A549 (cell line): ENCODE results near the gene HOXB5. TPM values are rescaled to one million over a fixed set of nuclear protein-coding genes. Genes with fewer than 3 reads are reported as not detected.

Experiments used
- ATAC-seq, 2 experiments: fragments of 200-7000 bp in 1 of 2; fragments of >200 bp in 1 of 2; cut with Nextera tagmentation in 1 of 2; cut with Tn5 transposase in 1 of 2; 3 replicates each; pipeline versions ENCODE4 v1.8.0 to v1.9.1; 2018 to 2020; ENCODE audit warnings: mild to moderate bottlenecking in 1 of 2, moderate library complexity in 1 of 2
- CTCF ChIA-PET: fragments of 300-600 bp; sonication (Branson Sonifier 250); formaldehyde crosslinking; extraction: SDS; loops from one replicate; lab custom pipeline; 2021; ENCODE audit warnings: antibody characterized with exemption, inconsistent platforms; lab: Yijun Ruan, JAX
- POLR2A ChIA-PET: fragments of 350-600 bp; formaldehyde crosslinking; extraction: SDS; loops from one replicate; lab custom pipeline; 2021; ENCODE audit warnings: antibody characterized with exemption, inconsistent platforms; lab: Yijun Ruan, JAX
- DNase-seq, 2 experiments: peaks; one replicate each; pipeline versions ENCODE4 v3.0.0 to v3.0.0-alpha.2; 2011 to 2016; ENCODE audit warnings: low read depth in 1 of 2, low spot score in 1 of 2
- FAIRE-seq: peaks from 2 replicates; lab custom pipeline; 2011; peaks lifted over from hg19 to GRCh38; lab: Jason Lieb, UNC
- H3K27ac ChIP-seq, 2 experiments: fragments of >200 bp; sonication (Bioruptor Twin); formaldehyde crosslinking; 3 replicates each; pipeline ENCODE4 v1.5.1; 2016 to 2017
- H3K4me1 ChIP-seq: fragments of >200 bp; sonication (Bioruptor Twin); formaldehyde crosslinking; 3 replicates; pipeline ENCODE4 v1.6.1; 2016
- H3K4me2 ChIP-seq: fragments of >200 bp; sonication (Bioruptor Twin); formaldehyde crosslinking; 3 replicates; pipeline ENCODE4 v1.6.1; 2016
- H3K4me3 ChIP-seq: fragments of >200 bp; sonication (Bioruptor Twin); formaldehyde crosslinking; 3 replicates; pipeline ENCODE4 v1.5.1; 2016
- H3K9me3 ChIP-seq: fragments of >200 bp; sonication (Bioruptor Twin); formaldehyde crosslinking; 3 replicates; pipeline ENCODE4 v1.6.1; 2016
- CBX2 ChIP-seq: fragments of 200-600 bp; sonication (generic); IDR thresholded peaks from 2 replicates; pipeline ENCODE4 v1.6.1; 2016; ENCODE audit warnings: low read depth, mild to moderate bottlenecking, borderline replicate concordance
- CBX8 ChIP-seq: fragments of 200-600 bp; sonication (generic); IDR thresholded peaks from 2 replicates; pipeline ENCODE4 v1.6.1; 2016
- CEBPB ChIP-seq, 2 experiments: fragments of >200 bp in 1 of 2; sonication (Bioruptor Twin) in 1 of 2; formaldehyde crosslinking in 1 of 2; IDR thresholded peaks; 2 replicates each; pipeline ENCODE4 v1.6.1; 2012 to 2016
- EHF ChIP-seq: fragments of 250-450 bp; sonication (Bioruptor Pico); IDR thresholded peaks from 2 replicates; pipeline ENCODE4 v1.5.0; 2020; ENCODE audit warnings: mild to moderate bottlenecking
- EP300 ChIP-seq, 2 experiments: fragments of >200 bp; sonication (Bioruptor Twin); formaldehyde crosslinking; IDR thresholded peaks; 2 replicates in 1 of 2; 3 replicates in 1 of 2; pipeline ENCODE4 v1.6.1; 2016 to 2017
- FOSL2 ChIP-seq, 2 experiments: fragments of 450-650 bp in 1 of 2; fragments of >200 bp in 1 of 2; sonication (Bioruptor Twin) in 1 of 2; formaldehyde crosslinking; IDR thresholded peaks; 2 replicates each; pipeline versions ENCODE4 v1.5.0 to v1.6.1; 2016 to 2020; ENCODE audit warnings: mild to moderate bottlenecking in 1 of 2, moderate library complexity in 1 of 2
- HEYL ChIP-seq: fragments of 250-450 bp; sonication (Bioruptor Pico); IDR thresholded peaks from 2 replicates; pipeline ENCODE4 v1.8.0; 2021; ENCODE audit warnings: mild to moderate bottlenecking, moderate library complexity
- MAZ ChIP-seq: fragments of 150-350 bp; IDR thresholded peaks from 2 replicates; pipeline ENCODE4 v1.6.1; 2014; ENCODE audit warnings: antibody characterized with exemption, low read depth, low read length, borderline replicate concordance
- POLR2A ChIP-seq: IDR thresholded peaks from 2 replicates; pipeline ENCODE4 v1.6.1; 2012; ENCODE audit warnings: mild to moderate bottlenecking, low read length
- RFX5 ChIP-seq: fragments of 450-650 bp; IDR thresholded peaks from 2 replicates; pipeline ENCODE4 v1.7.1; 2014; ENCODE audit warnings: antibody characterized with exemption, mild to moderate bottlenecking, moderate library complexity
- SMC3 ChIP-seq: fragments of >200 bp; sonication (Bioruptor Twin); formaldehyde crosslinking; IDR thresholded peaks from 3 replicates; pipeline ENCODE4 v1.6.1; 2018; ENCODE audit warnings: inconsistent platforms
- SREBF2 ChIP-seq: fragments of 450-650 bp; IDR thresholded peaks from 2 replicates; pipeline ENCODE4 v1.6.1; 2014; ENCODE audit warnings: mild to moderate bottlenecking, moderate library complexity
- ZC3H11A ChIP-seq: fragments of 450-650 bp; IDR thresholded peaks from 2 replicates; pipeline ENCODE4 v1.6.1; 2014; ENCODE audit warnings: antibody characterized with exemption, mild to moderate bottlenecking
- WGBS: methylation state at CpG from one replicate; pipeline ENCODE4 v1.1.6; 2017; ENCODE audit errors: missing lambda C conversion rate; 5-methylcytosine and 5-hydroxymethylcytosine counted together
- polyA plus RNA-seq, 4 experiments: library from polyadenylated mRNA; depleted of rRNA in 3 of 4; stranded (reverse); fragments of >200 nt; fragmentation: RNase III in 1 of 4; extraction: RNeasy Plus Mini Kit Qiagen cat#74134 plus additional on column Dnase treatment in 1 of 4; gene quantifications; 2 replicates in 3 of 4; 3 replicates in 1 of 4; pipeline ENCODE4 v1.2.3, GENCODE V29; 2011 to 2017
- TF ChIP-seq, protein P1 (sequence below): fragments of >200 bp; sonication (Bioruptor Twin); formaldehyde crosslinking; IDR thresholded peaks from 3 replicates; pipeline ENCODE4 v1.6.1; 2016
- TF ChIP-seq, protein P2 (sequence below): fragments of 450-650 bp; IDR thresholded peaks from 2 replicates; pipeline ENCODE4 v1.6.1; 2014; ENCODE audit warnings: antibody characterized with exemption
- TF ChIP-seq, protein P3 (sequence below): fragments of 150-350 bp; IDR thresholded peaks from 2 replicates; pipeline ENCODE4 v1.6.1; 2014; ENCODE audit warnings: low read depth, mild to moderate bottlenecking, low read length
- TF ChIP-seq, protein P4 (sequence below): fragments of >200 bp; sonication (Bioruptor Twin); formaldehyde crosslinking; IDR thresholded peaks from 3 replicates; pipeline ENCODE4 v1.5.1; 2016

Gene HOXB5
- polyA plus RNA-seq, 2 of the 4 experiments (the other 2 are of a cell fraction) = 2.5 to 3.0 TPM

DNA sequence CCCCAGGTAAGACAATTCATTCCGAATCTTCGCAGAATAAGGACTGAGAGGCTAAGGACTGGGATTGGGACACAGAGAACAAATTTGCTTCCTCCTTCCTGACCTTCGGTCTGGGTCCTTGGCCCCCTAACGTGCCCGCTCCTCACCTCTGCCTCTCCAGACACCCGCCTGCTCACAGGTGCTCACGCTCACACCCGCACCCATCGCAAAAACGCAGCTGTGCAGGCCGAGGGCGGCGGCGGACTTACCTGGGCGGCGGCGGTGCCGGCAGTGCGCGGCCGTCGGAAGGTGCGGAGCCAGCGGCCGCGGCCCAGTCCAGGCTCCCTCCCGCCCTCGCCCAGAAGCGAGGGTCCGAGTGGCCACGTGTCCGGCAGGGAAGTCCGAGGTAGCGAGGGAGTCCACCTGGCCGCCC lies 39.7 kb upstream of the HOXB5 start:
- no peak for ATAC-seq
- no peak for FAIRE-seq

DNA sequence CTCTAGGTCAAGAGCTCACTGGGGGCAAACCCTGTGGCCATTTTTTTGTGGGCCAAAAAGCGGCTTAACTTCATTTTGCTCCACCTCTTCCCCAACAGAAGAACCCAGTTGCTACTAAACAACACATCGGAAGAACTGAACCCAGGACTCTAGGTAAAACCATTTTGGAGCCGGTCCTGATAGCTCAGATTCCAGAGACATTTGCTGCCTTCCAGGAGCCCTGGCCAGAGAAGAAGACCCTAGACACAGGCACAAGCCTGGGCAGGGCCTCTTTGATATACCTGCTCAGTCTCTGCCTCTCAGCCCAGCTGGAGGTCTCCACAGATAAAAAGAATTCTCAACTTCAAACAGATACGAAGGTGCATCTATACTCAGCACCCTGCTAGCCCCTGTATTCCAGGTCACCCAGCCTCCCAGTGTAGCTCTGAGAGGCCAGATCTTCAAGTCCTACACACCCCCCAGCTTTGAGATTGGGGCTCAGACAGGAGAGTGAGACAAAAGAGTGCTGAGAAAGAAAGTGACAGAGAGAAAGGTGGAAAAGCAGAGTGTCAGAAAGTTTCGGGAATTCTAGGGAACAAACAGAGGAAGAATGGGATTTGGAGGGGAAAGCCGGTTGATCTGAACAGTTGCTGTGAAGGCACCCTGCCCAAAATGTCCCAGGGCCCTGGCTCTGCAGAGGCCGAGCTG lies 39.1 kb upstream of the HOXB5 start:
- ATAC-seq = no peak
- DNase-seq = no peak
- WGBS = 91% methylated on average over 7 of the region's 7 CpGs
- ChIA-PET POLR2A (no interaction called here), CTCF (interaction anchor here (1.1 to 2.3 kb wide), 8 partner anchors 10 to 246 kb away, joined by 3 to 19 read pairs (median 5); no protein-coding TSS in a partner anchor)
- Histone ChIP-seq H3K4me3 (no peak overlapping the region), H3K9me3 (no peaks in the 10 kb centered on the region), H3K4me1 (peaks cover 27% of the 10 kb centered on the region), H3K4me2 (no peak overlapping the region), H3K27ac (no peak overlapping the region)
- no peak for TF ChIP-seq POLR2A
- TF ChIP-seq, protein P1, sequence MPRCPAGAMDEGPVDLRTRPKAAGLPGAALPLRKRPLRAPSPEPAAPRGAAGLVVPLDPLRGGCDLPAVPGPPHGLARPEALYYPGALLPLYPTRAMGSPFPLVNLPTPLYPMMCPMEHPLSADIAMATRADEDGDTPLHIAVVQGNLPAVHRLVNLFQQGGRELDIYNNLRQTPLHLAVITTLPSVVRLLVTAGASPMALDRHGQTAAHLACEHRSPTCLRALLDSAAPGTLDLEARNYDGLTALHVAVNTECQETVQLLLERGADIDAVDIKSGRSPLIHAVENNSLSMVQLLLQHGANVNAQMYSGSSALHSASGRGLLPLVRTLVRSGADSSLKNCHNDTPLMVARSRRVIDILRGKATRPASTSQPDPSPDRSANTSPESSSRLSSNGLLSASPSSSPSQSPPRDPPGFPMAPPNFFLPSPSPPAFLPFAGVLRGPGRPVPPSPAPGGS = no peak
- TF ChIP-seq, protein P2, sequence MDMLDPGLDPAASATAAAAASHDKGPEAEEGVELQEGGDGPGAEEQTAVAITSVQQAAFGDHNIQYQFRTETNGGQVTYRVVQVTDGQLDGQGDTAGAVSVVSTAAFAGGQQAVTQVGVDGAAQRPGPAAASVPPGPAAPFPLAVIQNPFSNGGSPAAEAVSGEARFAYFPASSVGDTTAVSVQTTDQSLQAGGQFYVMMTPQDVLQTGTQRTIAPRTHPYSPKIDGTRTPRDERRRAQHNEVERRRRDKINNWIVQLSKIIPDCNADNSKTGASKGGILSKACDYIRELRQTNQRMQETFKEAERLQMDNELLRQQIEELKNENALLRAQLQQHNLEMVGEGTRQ = no peak
- FAIRE-seq = no peak

More for the DNA sequence above, 39.7 kb upstream of the HOXB5 start:
- POLR2A ChIA-PET = no interaction called here
- WGBS = 94% methylated on average over 34 of the region's 35 CpGs
- no peak overlapping the region for H3K27ac ChIP-seq
- H3K4me3 ChIP-seq = no peak overlapping the region
- TF ChIP-seq CBX2 (no peak), RFX5 (no peak), CEBPB (IDR thresholded peaks at IDR 0.05) (no peak), ZC3H11A (no peak), CBX8 (no peak)
- TF ChIP-seq, protein P3, sequence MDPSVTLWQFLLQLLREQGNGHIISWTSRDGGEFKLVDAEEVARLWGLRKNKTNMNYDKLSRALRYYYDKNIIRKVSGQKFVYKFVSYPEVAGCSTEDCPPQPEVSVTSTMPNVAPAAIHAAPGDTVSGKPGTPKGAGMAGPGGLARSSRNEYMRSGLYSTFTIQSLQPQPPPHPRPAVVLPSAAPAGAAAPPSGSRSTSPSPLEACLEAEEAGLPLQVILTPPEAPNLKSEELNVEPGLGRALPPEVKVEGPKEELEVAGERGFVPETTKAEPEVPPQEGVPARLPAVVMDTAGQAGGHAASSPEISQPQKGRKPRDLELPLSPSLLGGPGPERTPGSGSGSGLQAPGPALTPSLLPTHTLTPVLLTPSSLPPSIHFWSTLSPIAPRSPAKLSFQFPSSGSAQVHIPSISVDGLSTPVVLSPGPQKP = no peak
- TF ChIP-seq, all 56 proteins: peak for 0
- Histone ChIP-seq H3K4me2 (no peak overlapping the region), H3K4me1 (peaks cover 32% of the 10 kb centered on the region), H3K9me3 (no peaks in the 10 kb centered on the region)
- CTCF ChIA-PET = interaction anchor here (1.1 to 2.3 kb wide), 5 partner anchors 14 to 246 kb away, joined by 3 to 19 read pairs (median 5); no protein-coding TSS in a partner anchor
- no peak for DNase-seq

DNA sequence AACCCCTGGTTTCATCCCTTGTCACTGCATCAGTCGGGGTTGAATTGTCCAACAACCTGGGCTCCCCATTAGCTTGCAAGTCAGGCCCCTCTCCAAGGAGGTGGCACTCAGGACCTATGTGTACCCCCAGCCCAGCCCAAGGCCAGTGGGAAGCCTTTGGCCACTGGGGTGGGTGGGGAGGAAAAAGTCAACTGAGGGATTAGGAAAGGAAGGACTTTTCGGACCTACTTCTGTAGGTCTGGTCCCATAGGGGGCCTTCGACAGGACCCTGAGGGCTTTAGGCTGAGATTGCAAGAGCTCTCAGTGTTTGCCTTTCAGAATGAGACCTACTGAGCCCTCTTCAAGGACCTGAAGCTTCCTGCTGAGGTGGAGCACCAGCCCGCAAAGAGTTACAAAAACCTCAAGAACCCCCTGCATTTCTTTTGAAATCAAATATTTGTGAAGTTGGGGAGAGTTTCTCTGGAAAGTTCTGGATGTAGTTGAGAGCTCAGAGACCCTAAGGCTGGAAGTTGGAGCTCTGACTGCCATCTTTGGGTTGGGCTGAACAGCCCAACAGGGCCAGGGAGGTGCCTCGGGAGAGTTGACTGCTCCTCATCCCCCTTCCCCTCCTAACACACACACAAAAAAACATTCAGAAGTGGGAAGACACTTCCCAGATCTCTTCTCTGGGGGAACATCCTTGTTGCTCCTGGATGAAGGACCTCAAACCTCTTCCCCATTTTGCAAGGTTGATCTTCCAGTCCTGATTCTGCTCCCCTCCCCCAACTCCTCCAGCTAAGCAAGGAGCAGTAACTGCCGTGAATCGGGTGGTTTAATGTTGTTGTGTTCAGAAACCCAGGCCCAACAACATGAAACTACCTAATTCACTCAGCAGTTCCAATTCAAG lies 38.4 kb upstream of the HOXB5 start:
- H3K4me3 ChIP-seq = no peak overlapping the region
- no peak for ATAC-seq
- TF ChIP-seq MAZ (no peak), POLR2A (no peak), HEYL (CRISPR knock-in tag) (no peak), EHF (CRISPR knock-in tag) (no peak), SMC3 (no peak), EP300 (IDR thresholded peaks at IDR 0.05) (no peak), SREBF2 (no peak), FOSL2 (IDR thresholded peaks at IDR 0.05) (no peak), FOSL2 (CRISPR knock-in tag; IDR thresholded peaks at IDR 0.05) (no peak)
- TF ChIP-seq, protein P3 = no peak
- TF ChIP-seq, protein P4, sequence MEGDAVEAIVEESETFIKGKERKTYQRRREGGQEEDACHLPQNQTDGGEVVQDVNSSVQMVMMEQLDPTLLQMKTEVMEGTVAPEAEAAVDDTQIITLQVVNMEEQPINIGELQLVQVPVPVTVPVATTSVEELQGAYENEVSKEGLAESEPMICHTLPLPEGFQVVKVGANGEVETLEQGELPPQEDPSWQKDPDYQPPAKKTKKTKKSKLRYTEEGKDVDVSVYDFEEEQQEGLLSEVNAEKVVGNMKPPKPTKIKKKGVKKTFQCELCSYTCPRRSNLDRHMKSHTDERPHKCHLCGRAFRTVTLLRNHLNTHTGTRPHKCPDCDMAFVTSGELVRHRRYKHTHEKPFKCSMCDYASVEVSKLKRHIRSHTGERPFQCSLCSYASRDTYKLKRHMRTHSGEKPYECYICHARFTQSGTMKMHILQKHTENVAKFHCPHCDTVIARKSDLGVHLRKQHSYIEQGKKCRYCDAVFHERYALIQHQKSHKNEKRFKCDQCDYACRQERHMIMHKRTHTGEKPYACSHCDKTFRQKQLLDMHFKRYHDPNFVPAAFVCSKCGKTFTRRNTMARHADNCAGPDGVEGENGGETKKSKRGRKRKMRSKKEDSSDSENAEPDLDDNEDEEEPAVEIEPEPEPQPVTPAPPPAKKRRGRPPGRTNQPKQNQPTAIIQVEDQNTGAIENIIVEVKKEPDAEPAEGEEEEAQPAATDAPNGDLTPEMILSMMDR = no peak
- TF ChIP-seq, all 56 proteins: peak for 0
- Histone ChIP-seq H3K9me3 (no peaks in the 10 kb centered on the region), H3K4me2 (no peak overlapping the region), H3K27ac (no peak overlapping the region), H3K4me1 (peaks cover 23% of the 10 kb centered on the region)
- CTCF ChIA-PET = interaction anchor here (1.0 to 2.3 kb wide), 11 partner anchors 9 to 247 kb away, joined by 3 to 19 read pairs (median 4); no protein-coding TSS in a partner anchor
- DNase-seq (no peak), FAIRE-seq (no peak)
- POLR2A ChIA-PET = no interaction called here
- WGBS = 91% methylated on average over 7 of the region's 7 CpGs
